H9 (cell line): Measurements from ENCODE around the gene PLCD3. TPM values are rescaled to one million over a fixed set of nuclear protein-coding genes. Genes with fewer than 3 reads are reported as not detected.

Experiments
- DNase-seq: peaks from one replicate; pipeline ENCODE4 v3.0.0-alpha.2; 2017
- H2AFZ ChIP-seq: one replicate; pipeline ENCODE4 v1.6.1; 2013; ENCODE audit warnings: mild to moderate bottlenecking, low read length, control low read depth, moderate library complexity
- H2AK5ac ChIP-seq: 2 replicates; pipeline ENCODE4 v1.6.1; 2013; ENCODE audit warnings: low read length, control low read depth, mixed read lengths; ENCODE audit not compliant: insufficient read length
- H2BK120ac ChIP-seq: one replicate; pipeline ENCODE4 v1.6.1; 2013; ENCODE audit warnings: low read depth, mild to moderate bottlenecking, low read length, control low read depth, inconsistent platforms; ENCODE audit not compliant: poor library complexity, severe bottlenecking
- H2BK12ac ChIP-seq: 2 replicates; pipeline ENCODE4 v1.6.1; 2013; ENCODE audit warnings: low read length, control low read depth, mixed read lengths, low read depth; ENCODE audit not compliant: insufficient read length
- H2BK15ac ChIP-seq: 2 replicates; pipeline ENCODE4 v1.6.1; 2013; ENCODE audit warnings: low read depth, low read length, control low read depth
- H2BK20ac ChIP-seq: one replicate; pipeline ENCODE4 v1.6.1; 2013; ENCODE audit warnings: low read depth, mild to moderate bottlenecking, low read length, control low read depth, inconsistent platforms; ENCODE audit not compliant: poor library complexity, severe bottlenecking
- H2BK5ac ChIP-seq: 2 replicates; pipeline ENCODE4 v1.6.1; 2013; ENCODE audit warnings: low read length, control low read depth, mixed read lengths; ENCODE audit not compliant: insufficient read length
- H3K14ac ChIP-seq: 2 replicates; pipeline ENCODE4 v1.6.1; 2013; ENCODE audit warnings: low read length, control low read depth; ENCODE audit not compliant: insufficient read depth
- H3K18ac ChIP-seq: 2 replicates; pipeline ENCODE4 v1.6.1; 2013; ENCODE audit warnings: low read depth, mild to moderate bottlenecking, mixed read lengths, low read length, control low read depth; ENCODE audit not compliant: insufficient read length
- H3K23ac ChIP-seq: 2 replicates; pipeline ENCODE4 v1.6.1; 2013; ENCODE audit warnings: low read length, control low read depth, mixed read lengths, low read depth; ENCODE audit not compliant: insufficient read length
- H3K23me2 ChIP-seq: 2 replicates; pipeline ENCODE4 v1.6.1; 2013; ENCODE audit warnings: low read depth, mild to moderate bottlenecking, mixed read lengths, low read length, control low read depth; ENCODE audit not compliant: insufficient read length, poor library complexity, severe bottlenecking
- H3K27ac ChIP-seq: 2 replicates; pipeline ENCODE4 v1.5.1; 2013; ENCODE audit warnings: low read length, control low read depth, mixed read lengths, low read depth; ENCODE audit not compliant: insufficient read length
- H3K27me3 ChIP-seq: 2 replicates; pipeline ENCODE4 v1.6.1; 2013; ENCODE audit warnings: low read length, control low read depth, inconsistent platforms; ENCODE audit not compliant: insufficient read depth
- H3K4ac ChIP-seq: 2 replicates; pipeline ENCODE4 v1.6.1; 2013; ENCODE audit warnings: low read depth, mild to moderate bottlenecking, control low read depth, inconsistent platforms, low read length, moderate library complexity
- H3K4me1 ChIP-seq: 2 replicates; pipeline ENCODE4 v1.6.1; 2013; ENCODE audit warnings: low read length, control low read depth, inconsistent platforms; ENCODE audit not compliant: insufficient read depth
- H3K4me2 ChIP-seq: 2 replicates; pipeline ENCODE4 v1.6.1; 2013; ENCODE audit warnings: low read length, control low read depth, mixed read lengths; ENCODE audit not compliant: insufficient read length, insufficient read depth
- H3K56ac ChIP-seq: 2 replicates; pipeline ENCODE4 v1.6.1; 2013; ENCODE audit warnings: low read depth, mild to moderate bottlenecking, mixed read lengths, low read length, control low read depth; ENCODE audit not compliant: insufficient read length
- H3K79me1 ChIP-seq: 2 replicates; pipeline ENCODE4 v1.6.1; 2013; ENCODE audit warnings: low read depth, mild to moderate bottlenecking, moderate library complexity, low read length, control low read depth, inconsistent platforms; ENCODE audit not compliant: insufficient read depth, poor library complexity, severe bottlenecking
- H3K79me2 ChIP-seq: 2 replicates; pipeline ENCODE4 v1.6.1; 2013; ENCODE audit warnings: low read length, control low read depth, inconsistent platforms; ENCODE audit not compliant: insufficient read depth
- H3K9ac ChIP-seq: 2 replicates; pipeline ENCODE4 v1.6.1; 2013; ENCODE audit warnings: low read length, control low read depth, mixed read lengths; ENCODE audit not compliant: insufficient read length; ENCODE audit errors: extremely low read depth
- H3K9me3 ChIP-seq: one replicate; pipeline ENCODE4 v1.6.1; 2013; ENCODE audit warnings: low read depth, low read length, inconsistent platforms; ENCODE audit not compliant: control insufficient read depth
- H3T11ph ChIP-seq: one replicate; pipeline ENCODE4 v1.6.1; 2013; ENCODE audit warnings: mild to moderate bottlenecking, low read length, control low read depth, inconsistent platforms
- H4K20me1 ChIP-seq: one replicate; pipeline ENCODE4 v1.6.1; 2013; ENCODE audit not compliant: control insufficient read depth, insufficient read length, insufficient read depth
- H4K5ac ChIP-seq: 2 replicates; pipeline ENCODE4 v1.6.1; 2013; ENCODE audit warnings: low read depth, mild to moderate bottlenecking, mixed read lengths, low read length, control low read depth; ENCODE audit not compliant: insufficient read length
- H4K8ac ChIP-seq: replicated peaks from 2 replicates; pipeline ENCODE4 v1.6.1; 2013; ENCODE audit warnings: low read length, control low read depth, mixed read lengths, low read depth; ENCODE audit not compliant: insufficient read length
- H4K91ac ChIP-seq: 2 replicates; pipeline ENCODE4 v1.6.1; 2013; ENCODE audit warnings: low read depth, mild to moderate bottlenecking, moderate library complexity, mixed read lengths, low read length, control low read depth; ENCODE audit not compliant: insufficient read length
- H3K27ac Mint-ChIP-seq, 3 experiments: 2 replicates in 2 of 3; 3 replicates in 1 of 3; pipeline ENCODE4 v1.8.0; 2020 to 2021; ENCODE audit warnings: mixed read lengths in 3 of 3, mild to moderate bottlenecking in 1 of 3, moderate library complexity in 1 of 3
- H3K27me3 Mint-ChIP-seq: 2 replicates; pipeline ENCODE4 v1.8.0; 2021; ENCODE audit warnings: low read depth, mild to moderate bottlenecking, moderate library complexity, mixed read lengths
- H3K36me3 Mint-ChIP-seq, 3 experiments: 2 replicates in 2 of 3; 3 replicates in 1 of 3; pipeline ENCODE4 v1.8.0; 2020 to 2021; ENCODE audit warnings: low read depth in 3 of 3, mixed read lengths in 3 of 3; ENCODE audit not compliant: insufficient read depth in 1 of 3
- H3K4me1 Mint-ChIP-seq, 2 experiments: 2 replicates each; pipeline ENCODE4 v1.8.0; 2020; ENCODE audit warnings: mixed read lengths in 2 of 2
- H3K4me3 Mint-ChIP-seq, 2 experiments: 2 replicates in 1 of 2; 3 replicates in 1 of 2; pipeline ENCODE4 v1.8.0; 2020 to 2021; ENCODE audit warnings: mild to moderate bottlenecking in 2 of 2, mixed read lengths in 2 of 2, moderate library complexity in 1 of 2
- H3K9me3 Mint-ChIP-seq, 2 experiments: 2 replicates in 1 of 2; 3 replicates in 1 of 2; pipeline ENCODE4 v1.8.0; 2020; ENCODE audit warnings: mild to moderate bottlenecking in 2 of 2, mixed read lengths in 2 of 2, moderate library complexity in 1 of 2
- CTCF ChIP-seq: fragments of 200-600 bp; sonication (generic); conservative IDR thresholded peaks from 3 replicates; pipeline ENCODE4 v1.8.0; 2021; ENCODE audit warnings: antibody characterized with exemption, mild to moderate bottlenecking
- WGBS: extraction: QIAGEN DNeasy Blood & Tissue Kit; methylation state at CpG from one replicate; pipeline ENCODE4 v1.1.7; 2013; ENCODE audit warnings: missing lambda C conversion rate, low lambda C conversion rate, mixed read lengths; ENCODE audit not compliant: insufficient read length; ENCODE audit errors: extremely low coverage; 5-methylcytosine and 5-hydroxymethylcytosine counted together
- total RNA-seq: library from RNA; stranded (reverse); gene quantifications from 2 replicates; pipeline ENCODE4 v1.2.1, GENCODE V29; 2021

The PLCD3 gene
- total RNA-seq, 1 experiment from 2014 or later = 41.6 TPM

DNA sequence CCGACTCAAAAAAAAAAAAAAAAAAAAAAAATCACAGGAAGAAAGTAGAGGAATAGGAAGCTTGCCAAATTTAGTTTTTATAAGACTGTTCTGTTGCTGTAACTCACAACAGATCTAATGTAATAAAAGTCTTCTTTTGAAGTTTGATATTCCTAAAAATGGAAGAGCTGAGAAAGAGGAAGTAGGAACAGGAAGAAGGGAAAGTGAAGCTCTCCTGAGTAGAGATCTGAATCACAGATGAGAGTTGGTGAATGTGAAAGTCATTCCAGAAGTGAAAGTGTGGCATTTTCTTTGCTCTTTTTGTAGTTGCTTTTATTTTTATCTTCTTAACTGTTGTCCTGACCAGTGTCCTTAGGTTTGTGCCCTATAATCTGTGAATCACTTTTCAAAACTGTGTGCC lies 69.1 kb downstream of the PLCD3 start:
- peak overlapping the region; percentile 31 to 50; a peak in 3 of 5 replicates for H3K4me3 Mint-ChIP-seq
- WGBS = no CpG with 5 or more reads among the region's 1 CpG
- H3T11ph ChIP-seq = no peak overlapping the region
- peaks cover 16 to 32% (median 27%) of the 10 kb centered on the region in 3 experiments; a peak in 6 of 7 replicates for H3K36me3 Mint-ChIP-seq
- peaks cover 6% of the 10 kb centered on the region for H3K23me2 ChIP-seq
- no peak overlapping the region for H3K56ac ChIP-seq
- H3K4me1 Mint-ChIP-seq = peaks cover 4 to 13% of the 10 kb centered on the region in 2 experiments
- H4K20me1 ChIP-seq = no peaks in the 10 kb centered on the region
- H3K79me1 ChIP-seq = peaks cover 5% of the 10 kb centered on the region
- no peak overlapping the region for H2BK15ac ChIP-seq
- H3K27me3 ChIP-seq = no peaks in the 10 kb centered on the region
- no peaks in the 10 kb centered on the region for H3K9me3 ChIP-seq
- H3K79me2 ChIP-seq = peaks cover 22% of the 10 kb centered on the region; the same call in 1 of the 2 replicates
- H3K4me1 ChIP-seq = no peaks in the 10 kb centered on the region
- TF ChIP-seq CTCF = no peak
- no peak overlapping the region for H4K8ac ChIP-seq
- no peaks in the 10 kb centered on the region; the same call in 1 of the 2 replicates for H3K27me3 Mint-ChIP-seq
- no peak overlapping the region for H3K4ac ChIP-seq
- H3K27ac Mint-ChIP-seq = peak overlapping the region in 2 of 3 experiments; percentile 29 to 44; a peak in 1 of 7 replicates
- no peak for DNase-seq
- no peak overlapping the region for H2BK20ac ChIP-seq
- H3K9ac ChIP-seq = no peak overlapping the region
- no peak overlapping the region for H3K23ac ChIP-seq
- H3K4me2 ChIP-seq = no peak overlapping the region
- H2AFZ ChIP-seq = no peak overlapping the region
- no peak overlapping the region for H3K18ac ChIP-seq
- H3K9me3 Mint-ChIP-seq = no peaks in the 10 kb centered on the region; a peak in 1 of 5 replicates
- H3K14ac ChIP-seq = no peak overlapping the region
- no peak overlapping the region for H2BK12ac ChIP-seq
- no peak overlapping the region for H2AK5ac ChIP-seq
- no peak overlapping the region for H3K27ac ChIP-seq
- H2BK5ac ChIP-seq = no peak overlapping the region
- no peak overlapping the region for H4K91ac ChIP-seq
- H4K5ac ChIP-seq = no peak overlapping the region
- H2BK120ac ChIP-seq = no peak overlapping the region
